Psoas muscle (tissue), 8 donors: ENCODE data around the gene SLC6A17. TPM values are rescaled to one million over a fixed set of nuclear protein-coding genes. Genes with fewer than 3 reads are reported as not detected.

ENCODE experiments used
- ATAC-seq, 4 donors: fragments of 200-7000 bp; cut with Tn5 transposase; one replicate each; pipeline ENCODE4 v1.9.1; 2020; ENCODE audit warnings: moderate library complexity in 3 of 4, mild to moderate bottlenecking in 2 of 4
- DNase-seq, 2 donors: peaks; one replicate each; pipeline ENCODE4 v3.0.0-alpha.2; 2020
- H3K27ac ChIP-seq: fragments of 200-600 bp; one replicate; pipeline ENCODE4 v1.8.0; 2022
- H3K27me3 ChIP-seq, 3 donors: fragments of 200-600 bp in 1 of 3; one replicate each; pipeline versions ENCODE4 v1.6.1 to v1.8.0; 2013 to 2022; ENCODE audit warnings: low read length in 2 of 3, mild to moderate bottlenecking in 2 of 3, moderate library complexity in 1 of 3; ENCODE audit not compliant: insufficient read depth in 3 of 3
- H3K36me3 ChIP-seq, 2 donors: fragments of 200-600 bp in 1 of 2; one replicate each; pipeline versions ENCODE4 v1.6.1 to v1.8.0; 2013 to 2022; ENCODE audit warnings: low read depth in 1 of 2, mild to moderate bottlenecking in 1 of 2, moderate library complexity in 1 of 2; ENCODE audit not compliant: insufficient read depth in 1 of 2
- H3K4me1 ChIP-seq: fragments of 200-600 bp; one replicate; pipeline ENCODE4 v1.8.0; 2022
- H3K4me3 ChIP-seq: fragments of 200-600 bp; one replicate; pipeline ENCODE4 v1.8.0; 2022; ENCODE audit warnings: mild to moderate bottlenecking
- H3K9me3 ChIP-seq: fragments of 200-600 bp; one replicate; pipeline ENCODE4 v1.8.0; 2022
- CTCF ChIP-seq: fragments of 200-600 bp; IDR thresholded peaks from one replicate; pipeline ENCODE4 v1.8.0; 2022; ENCODE audit warnings: antibody characterized with exemption
- WGBS, 3 donors: extraction: QIAGEN DNeasy Blood & Tissue Kit; methylation state at CpG; one replicate each; pipeline versions ENCODE4 v1.1.6 to v1.1.7; 2013; 5-methylcytosine and 5-hydroxymethylcytosine counted together
- intact Hi-C, 2 donors: fragments of 100-400 bp; cut with DNase I; formaldehyde crosslinking; loops; one replicate each; pipeline versions ENCODE4 v1.11.0 to v1.14.2; 2022
- polyA plus RNA-seq, 3 donors: library from polyadenylated mRNA; stranded (reverse); fragments of 200-250 nt; gene quantifications; one replicate each; pipeline ENCODE4 v1.2.3, GENCODE V29; 2013
- total RNA-seq, 4 donors: library from RNA; stranded (reverse); fragmentation: NEBNext Ultra II Directional in 2 of 4; extraction: Animal tissue kit (Norgen Biotek cat#: 25700) in 2 of 4; gene quantifications; one replicate each; pipeline versions ENCODE4 v1.2.1 to v1.2.4, GENCODE V29; 2021 to 2023
- donor health status: healthy with polysubstance abuse.
- donor health status: DM: no; HTN: no; CAD: no; lungs with moderate emphysema.
- donor health status: Bipolar disorder and iron deficiency.
- donor health status: healthy.
- donor health status: DM: yes; HTN: yes; CAD: no.
- donor health status: DM: no; HTN: no; CAD: no.
- donor health status: DM: no; HTN: no; CAD: no.
- donor health status: DM: yes; HTN: yes; CAD: no.

SLC6A17 gene
- total and polyA plus RNA-seq, 7 donors = 0.03 to 0.19 (median 0.10) TPM

- TF ChIP-seq CTCF = no peak
- no peaks in the 10 kb centered on the region for H3K9me3 ChIP-seq
- intact Hi-C loops = no loop called here
- H3K27me3 ChIP-seq = no peaks in the 10 kb centered on the region
- no peak overlapping the region for H3K4me3 ChIP-seq
- WGBS, 3 donors = 87 to 89% (median 89%) methylated on average over 8 of the region's 8 CpGs
- H3K4me1 ChIP-seq = peaks cover 10% of the 10 kb centered on the region
- no peaks in the 10 kb centered on the region for H3K36me3 ChIP-seq
- DNase-seq (no peak), ATAC-seq (no peak)
- H3K27ac ChIP-seq = no peak overlapping the region
Observed at GRCh38 chr1:110192541-110192940, 42.2 kb downstream of the SLC6A17 start.

GRCh38 chr1:110195196-110195595 lies 44.9 kb downstream of the SLC6A17 start:
- intact Hi-C loops = no loop called here
- WGBS, 3 donors = 89 to 94% (median 91%) methylated on average over 10 of the region's 10 CpGs
- no peak overlapping the region for H3K27ac ChIP-seq
- ATAC-seq = no peak
- H3K4me1 ChIP-seq = no peaks in the 10 kb centered on the region
- no peaks in the 10 kb centered on the region for H3K36me3 ChIP-seq
- no peak for TF ChIP-seq CTCF
- no peak for DNase-seq
- H3K27me3 ChIP-seq = no peaks in the 10 kb centered on the region
- H3K4me3 ChIP-seq = no peak overlapping the region
- H3K9me3 ChIP-seq = no peaks in the 10 kb centered on the region

- intact Hi-C loops = no loop called here
- ATAC-seq = peak; percentile 79 to 94 (median 85)
- Histone ChIP-seq H3K36me3 (no peaks in the 10 kb centered on the region), H3K4me3 (no peak overlapping the region), H3K27ac (no peak overlapping the region), H3K27me3 (no peaks in the 10 kb centered on the region), H3K4me1 (no peaks in the 10 kb centered on the region), H3K9me3 (no peaks in the 10 kb centered on the region)
- no peak for DNase-seq
- TF ChIP-seq CTCF = peak; percentile 87
- WGBS, 3 donors = 56 to 61% (median 61%) methylated on average over 12 of the region's 12 CpGs
Observed at GRCh38 chr1:110196917-110197765, 46.8 kb downstream of the SLC6A17 start.

GRCh38 chr1:110197905-110198629 lies 47.8 kb downstream of the SLC6A17 start:
- H3K4me1 ChIP-seq = no peaks in the 10 kb centered on the region
- intact Hi-C loops = no loop called here
- ATAC-seq (no peak), DNase-seq (no peak)
- no peak for TF ChIP-seq CTCF
- no peak overlapping the region for H3K4me3 ChIP-seq
- 92 to 99% (median 95%) methylated on average over 12 to 23 of the region's 23 CpGs for WGBS, 3 donors
- H3K9me3 ChIP-seq = no peaks in the 10 kb centered on the region
- H3K36me3 ChIP-seq = no peaks in the 10 kb centered on the region
- no peak overlapping the region for H3K27ac ChIP-seq
- no peaks in the 10 kb centered on the region for H3K27me3 ChIP-seq
